Measurements from ENCODE around the gene SMTNL1.

SMTNL1 gene

DNA sequence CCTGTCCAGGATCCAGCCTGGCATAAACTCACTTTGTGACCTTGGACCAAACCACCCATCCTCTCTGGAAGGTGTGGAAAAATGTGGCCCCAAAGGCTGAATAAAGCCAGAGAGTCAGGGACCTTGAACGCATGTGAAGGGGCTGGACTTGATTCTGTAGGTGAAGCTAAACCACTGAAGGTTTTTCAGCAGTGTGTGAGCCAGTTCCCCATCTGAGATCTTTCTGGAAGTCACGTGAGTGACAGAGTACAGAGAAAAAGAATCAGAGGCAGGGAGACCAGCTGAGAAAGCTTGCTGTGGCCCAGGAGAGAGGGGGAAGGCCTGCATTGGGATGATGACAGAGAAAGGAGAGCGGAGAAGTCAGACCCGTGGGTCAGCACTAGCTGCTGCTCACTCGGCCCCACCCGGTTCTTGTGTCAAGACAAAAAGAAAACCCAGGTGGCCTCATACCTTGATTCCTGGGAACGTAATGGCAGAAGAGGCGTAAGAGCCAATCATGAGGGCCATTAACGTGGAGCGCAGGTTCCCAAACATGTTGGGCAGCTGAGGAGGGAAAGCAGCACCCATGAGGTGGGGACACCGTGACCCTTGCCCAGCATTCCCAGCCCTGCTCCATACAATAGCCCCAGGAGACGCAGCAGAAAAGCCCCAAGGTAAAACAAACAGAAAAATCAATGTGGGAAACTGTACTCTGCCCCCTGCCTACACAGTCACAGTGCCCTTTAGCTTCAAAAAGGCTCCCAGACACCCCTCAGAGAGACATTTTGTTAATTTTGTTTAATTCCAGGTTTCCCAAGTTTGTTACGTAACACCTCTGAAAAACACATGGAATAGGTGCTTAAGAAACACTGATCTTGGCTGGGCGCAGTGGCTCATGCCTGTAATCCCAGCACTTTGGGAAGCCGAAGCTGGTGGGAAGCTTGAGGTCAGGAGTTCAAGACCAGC, 39.8 kb upstream of the SMTNL1 start:
- no peaks in the 10 kb centered on the region for H3F3A ChIP-seq (ENCODE audit: low read depth)
- no peaks in the 10 kb centered on the region for H3K4me1 ChIP-seq (ENCODE audit: insufficient read depth, low read length, poor library complexity, severe bottlenecking)
- H3K79me2 ChIP-seq (ENCODE audit: insufficient read depth, low read length): no peaks in the 10 kb centered on the region
- no peak overlapping the region for H3K9ac ChIP-seq (ENCODE audit: low read depth, low read length, poor library complexity, severe bottlenecking)
- H3K9me3 ChIP-seq (ENCODE audit: insufficient read depth, low read depth, low read length): no peaks in the 10 kb centered on the region
- H2AFZ ChIP-seq (ENCODE audit: low read length): no peak overlapping the region
- H4K20me1 ChIP-seq (ENCODE audit: insufficient read depth, low read length, poor library complexity, severe bottlenecking): no peaks in the 10 kb centered on the region
- H3K36me3 ChIP-seq (ENCODE audit: insufficient read depth, low read length): peaks cover 46% of the 10 kb centered on the region; the same call in 1 of the 2 replicates
- no peak overlapping the region for H3K4me3 ChIP-seq (ENCODE audit: low read length, poor library complexity, severe bottlenecking)
- TF ChIP-seq, protein P1, sequence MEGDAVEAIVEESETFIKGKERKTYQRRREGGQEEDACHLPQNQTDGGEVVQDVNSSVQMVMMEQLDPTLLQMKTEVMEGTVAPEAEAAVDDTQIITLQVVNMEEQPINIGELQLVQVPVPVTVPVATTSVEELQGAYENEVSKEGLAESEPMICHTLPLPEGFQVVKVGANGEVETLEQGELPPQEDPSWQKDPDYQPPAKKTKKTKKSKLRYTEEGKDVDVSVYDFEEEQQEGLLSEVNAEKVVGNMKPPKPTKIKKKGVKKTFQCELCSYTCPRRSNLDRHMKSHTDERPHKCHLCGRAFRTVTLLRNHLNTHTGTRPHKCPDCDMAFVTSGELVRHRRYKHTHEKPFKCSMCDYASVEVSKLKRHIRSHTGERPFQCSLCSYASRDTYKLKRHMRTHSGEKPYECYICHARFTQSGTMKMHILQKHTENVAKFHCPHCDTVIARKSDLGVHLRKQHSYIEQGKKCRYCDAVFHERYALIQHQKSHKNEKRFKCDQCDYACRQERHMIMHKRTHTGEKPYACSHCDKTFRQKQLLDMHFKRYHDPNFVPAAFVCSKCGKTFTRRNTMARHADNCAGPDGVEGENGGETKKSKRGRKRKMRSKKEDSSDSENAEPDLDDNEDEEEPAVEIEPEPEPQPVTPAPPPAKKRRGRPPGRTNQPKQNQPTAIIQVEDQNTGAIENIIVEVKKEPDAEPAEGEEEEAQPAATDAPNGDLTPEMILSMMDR (conservative IDR thresholded peaks at IDR 0.05; ENCODE audit: low read length): no peak
- TF ChIP-seq EZH2phosphoT487 (IDR thresholded peaks at IDR 0.05; ENCODE audit: borderline replicate concordance): no peak
- no peak overlapping the region for H3K4me2 ChIP-seq (ENCODE audit: low read depth, low read length, poor library complexity, severe bottlenecking)
- no peaks in the 10 kb centered on the region for H3K9me2 ChIP-seq (replicated peaks; ENCODE audit: low read depth, low read length)
- H3K27me3 ChIP-seq (ENCODE audit: insufficient read depth, low read length, poor library complexity, severe bottlenecking): no peaks in the 10 kb centered on the region

DNA sequence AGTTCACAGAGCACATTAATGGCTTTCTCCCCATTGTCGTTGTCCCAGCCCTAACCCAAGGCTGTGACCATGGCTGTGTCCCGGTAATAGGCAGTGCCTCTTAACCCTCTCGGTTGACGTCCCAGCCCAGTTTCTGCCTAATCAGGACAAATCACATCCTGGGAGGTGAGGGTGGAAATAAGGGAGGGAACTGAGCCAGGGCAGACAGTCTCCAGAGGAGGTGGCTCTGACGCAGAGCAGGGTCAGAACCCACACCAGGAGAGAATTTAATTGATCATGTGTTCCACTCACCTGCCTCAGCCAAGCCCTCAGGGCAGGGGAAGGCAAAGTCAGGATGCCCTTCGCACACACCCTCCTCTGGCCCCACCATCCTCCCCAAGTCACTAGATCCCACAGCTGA, 38.9 kb upstream of the SMTNL1 start:
- Histone ChIP-seq H3K79me2 (ENCODE audit: insufficient read depth, low read length) (no peaks in the 10 kb centered on the region), H3K4me3 (ENCODE audit: low read length, poor library complexity, severe bottlenecking) (no peak overlapping the region), H3K36me3 (ENCODE audit: insufficient read depth, low read length) (peaks cover 46% of the 10 kb centered on the region; the same call in 1 of the 2 replicates), H3F3A (ENCODE audit: low read depth) (no peaks in the 10 kb centered on the region), H4K20me1 (ENCODE audit: insufficient read depth, low read length, poor library complexity, severe bottlenecking) (no peaks in the 10 kb centered on the region), H3K4me2 (ENCODE audit: low read depth, low read length, poor library complexity, severe bottlenecking) (no peak overlapping the region), H3K4me1 (ENCODE audit: insufficient read depth, low read length, poor library complexity, severe bottlenecking) (no peaks in the 10 kb centered on the region), H2AFZ (ENCODE audit: low read length) (no peak overlapping the region), H3K9ac (ENCODE audit: low read depth, low read length, poor library complexity, severe bottlenecking) (no peak overlapping the region), H3K9me2 (replicated peaks; ENCODE audit: low read depth, low read length) (no peaks in the 10 kb centered on the region), H3K9me3 (ENCODE audit: insufficient read depth, low read depth, low read length) (no peaks in the 10 kb centered on the region), H3K27me3 (ENCODE audit: insufficient read depth, low read length, poor library complexity, severe bottlenecking) (no peaks in the 10 kb centered on the region)
- TF ChIP-seq EZH2phosphoT487 (IDR thresholded peaks at IDR 0.05; ENCODE audit: borderline replicate concordance): no peak
- TF ChIP-seq, protein P1 (conservative IDR thresholded peaks at IDR 0.05; ENCODE audit: low read length): no peak

DNA sequence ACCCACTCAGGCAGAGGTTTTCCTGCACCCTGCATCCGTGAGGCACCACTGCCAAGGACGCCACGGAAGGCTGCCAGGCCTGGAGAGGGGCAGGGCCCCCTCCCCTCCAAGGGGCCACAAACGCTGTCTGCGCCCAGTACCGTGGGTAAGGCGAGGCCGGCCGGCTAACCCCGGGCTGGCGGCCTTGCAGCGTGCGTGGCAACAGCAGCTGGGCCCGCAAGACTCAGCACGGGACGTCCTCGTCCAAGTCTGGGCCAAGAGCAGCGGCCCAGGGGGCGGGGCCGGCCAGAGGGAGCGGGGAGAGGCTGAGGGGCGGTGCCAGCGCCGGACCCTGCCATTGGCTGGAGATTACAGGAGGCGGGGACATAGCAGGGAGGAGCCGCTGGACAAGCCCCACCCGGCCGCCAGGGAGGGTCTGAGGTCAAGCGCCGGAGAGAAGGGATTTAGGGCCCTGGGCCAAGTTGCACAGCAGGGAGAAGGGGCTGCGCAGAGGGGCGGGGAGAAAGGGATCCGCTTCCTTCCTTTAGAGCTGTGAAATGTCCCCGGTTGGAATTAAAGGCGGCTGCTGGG, 37.9 kb upstream of the SMTNL1 start:
- Histone ChIP-seq H2AFZ (ENCODE audit: low read length) (no peak overlapping the region), H3K9me2 (replicated peaks; ENCODE audit: low read depth, low read length) (no peaks in the 10 kb centered on the region), H4K20me1 (ENCODE audit: insufficient read depth, low read length, poor library complexity, severe bottlenecking) (no peaks in the 10 kb centered on the region), H3K9me3 (ENCODE audit: insufficient read depth, low read depth, low read length) (no peaks in the 10 kb centered on the region), H3K4me3 (ENCODE audit: low read length, poor library complexity, severe bottlenecking) (no peak overlapping the region), H3K9ac (ENCODE audit: low read depth, low read length, poor library complexity, severe bottlenecking) (no peak overlapping the region), H3K4me1 (ENCODE audit: insufficient read depth, low read length, poor library complexity, severe bottlenecking) (no peaks in the 10 kb centered on the region), H3K27me3 (ENCODE audit: insufficient read depth, low read length, poor library complexity, severe bottlenecking) (no peaks in the 10 kb centered on the region), H3F3A (ENCODE audit: low read depth) (no peaks in the 10 kb centered on the region), H3K4me2 (ENCODE audit: low read depth, low read length, poor library complexity, severe bottlenecking) (no peak overlapping the region), H3K36me3 (ENCODE audit: insufficient read depth, low read length) (peaks cover 42% of the 10 kb centered on the region; the same call in 1 of the 2 replicates), H3K79me2 (ENCODE audit: insufficient read depth, low read length) (no peaks in the 10 kb centered on the region)
- TF ChIP-seq, protein P1 (conservative IDR thresholded peaks at IDR 0.05; ENCODE audit: low read length): no peak
- no peak for TF ChIP-seq EZH2phosphoT487 (IDR thresholded peaks at IDR 0.05; ENCODE audit: borderline replicate concordance)
